ENCODE results near the gene SERPINE2.

The SERPINE2 gene, protein sequence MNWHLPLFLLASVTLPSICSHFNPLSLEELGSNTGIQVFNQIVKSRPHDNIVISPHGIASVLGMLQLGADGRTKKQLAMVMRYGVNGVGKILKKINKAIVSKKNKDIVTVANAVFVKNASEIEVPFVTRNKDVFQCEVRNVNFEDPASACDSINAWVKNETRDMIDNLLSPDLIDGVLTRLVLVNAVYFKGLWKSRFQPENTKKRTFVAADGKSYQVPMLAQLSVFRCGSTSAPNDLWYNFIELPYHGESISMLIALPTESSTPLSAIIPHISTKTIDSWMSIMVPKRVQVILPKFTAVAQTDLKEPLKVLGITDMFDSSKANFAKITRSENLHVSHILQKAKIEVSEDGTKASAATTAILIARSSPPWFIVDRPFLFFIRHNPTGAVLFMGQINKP

DNA sequence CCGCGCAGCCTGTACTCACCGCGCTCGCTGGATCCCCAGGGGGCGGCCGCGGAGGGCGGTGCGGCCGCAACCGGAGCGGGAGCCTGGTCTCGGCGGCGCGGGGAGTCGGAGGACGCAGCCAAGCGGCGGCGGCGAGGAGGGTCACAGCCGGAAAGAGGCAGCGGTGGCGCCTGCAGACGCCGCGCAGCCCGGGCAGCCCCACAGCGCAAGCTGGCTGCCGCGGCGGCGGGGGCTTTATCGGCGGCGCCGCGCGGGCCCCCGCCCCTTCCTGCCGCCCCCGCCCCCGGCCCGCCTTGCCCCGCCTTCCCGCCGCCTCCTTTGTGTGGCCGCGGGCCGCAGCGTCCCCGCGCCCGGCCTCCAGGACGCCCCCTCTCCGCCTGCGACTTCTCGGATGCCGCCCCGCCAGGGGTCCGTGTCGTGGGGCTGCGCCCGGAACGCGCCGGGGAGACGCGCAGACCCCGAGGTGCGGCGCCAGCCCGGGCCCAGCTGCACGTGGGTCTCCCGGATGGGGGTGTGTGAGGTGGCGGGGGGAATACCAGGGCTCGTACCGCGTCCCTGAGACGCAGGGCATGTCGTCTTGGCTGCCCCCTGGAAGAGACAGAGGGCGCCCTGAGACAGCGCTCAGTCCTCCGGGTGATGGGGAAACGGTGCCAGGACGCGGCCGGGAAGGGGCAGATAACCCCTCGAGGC is at the start of gene SERPINE2:
Gene SERPINE2 (minus strand): TSS at position 207 of the 690 bp plus-strand sequence. CDS start 37,386 bp downstream, outside the sequence.
- H3K4me1 Mint-ChIP-seq = peaks cover 39% of the 10 kb centered on the region
- peak within 1 kb of the TSS; percentile 42 to 76 (median 49) for H3K27ac Mint-ChIP-seq
- H3K9me3 Mint-ChIP-seq = peaks cover 2% of the 10 kb centered on the region
- no peaks in the 10 kb centered on the region for H3K36me3 Mint-ChIP-seq (ENCODE audit: low read depth)
- peak within 1 kb of the TSS; percentile 92 to 97 (median 92) for H3K4me3 Mint-ChIP-seq
- TF ChIP-seq, protein P1, sequence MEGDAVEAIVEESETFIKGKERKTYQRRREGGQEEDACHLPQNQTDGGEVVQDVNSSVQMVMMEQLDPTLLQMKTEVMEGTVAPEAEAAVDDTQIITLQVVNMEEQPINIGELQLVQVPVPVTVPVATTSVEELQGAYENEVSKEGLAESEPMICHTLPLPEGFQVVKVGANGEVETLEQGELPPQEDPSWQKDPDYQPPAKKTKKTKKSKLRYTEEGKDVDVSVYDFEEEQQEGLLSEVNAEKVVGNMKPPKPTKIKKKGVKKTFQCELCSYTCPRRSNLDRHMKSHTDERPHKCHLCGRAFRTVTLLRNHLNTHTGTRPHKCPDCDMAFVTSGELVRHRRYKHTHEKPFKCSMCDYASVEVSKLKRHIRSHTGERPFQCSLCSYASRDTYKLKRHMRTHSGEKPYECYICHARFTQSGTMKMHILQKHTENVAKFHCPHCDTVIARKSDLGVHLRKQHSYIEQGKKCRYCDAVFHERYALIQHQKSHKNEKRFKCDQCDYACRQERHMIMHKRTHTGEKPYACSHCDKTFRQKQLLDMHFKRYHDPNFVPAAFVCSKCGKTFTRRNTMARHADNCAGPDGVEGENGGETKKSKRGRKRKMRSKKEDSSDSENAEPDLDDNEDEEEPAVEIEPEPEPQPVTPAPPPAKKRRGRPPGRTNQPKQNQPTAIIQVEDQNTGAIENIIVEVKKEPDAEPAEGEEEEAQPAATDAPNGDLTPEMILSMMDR (IDR thresholded peaks at IDR 0.05; ENCODE audit: unreplicated experiment in 3 of 3) = peak in 1 of 3 experiments; percentile 16
- H3K27me3 Mint-ChIP-seq (ENCODE audit: low read depth) = peaks cover 42% of the 10 kb centered on the region

DNA sequence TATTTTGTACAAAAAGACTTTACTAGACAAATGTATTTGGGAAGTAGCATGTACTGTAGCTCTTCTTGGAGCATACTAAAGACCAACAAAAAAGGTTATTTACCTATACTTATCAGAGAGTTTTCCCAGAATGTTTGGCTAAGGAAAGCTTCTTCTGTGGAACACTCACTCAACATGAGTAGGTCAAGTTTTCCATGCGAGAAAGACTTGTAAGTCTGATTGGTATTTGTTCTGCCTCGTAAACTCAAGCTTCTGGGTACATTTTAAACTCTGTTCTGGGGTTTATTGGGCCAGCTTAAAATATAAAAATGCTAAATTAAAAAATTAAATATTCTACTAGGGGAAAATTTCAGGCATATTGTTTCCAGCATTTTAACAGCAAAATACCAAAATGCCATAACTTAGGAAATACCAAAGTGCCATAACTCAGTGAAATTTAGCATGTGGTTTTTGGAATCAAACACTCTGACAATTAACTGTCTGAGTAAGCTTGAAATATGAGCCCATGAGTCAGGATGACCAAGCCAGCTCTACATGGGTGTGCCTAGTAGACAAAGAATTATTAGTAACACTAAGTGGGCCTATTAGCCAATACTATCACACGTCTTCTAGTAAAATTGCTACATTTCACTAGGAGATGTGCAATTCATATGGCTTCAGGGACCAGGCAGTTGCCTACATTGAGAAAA is 47.3 kb upstream of the SERPINE2 start:
- Mint-ChIP-seq H3K4me1 (no peaks in the 10 kb centered on the region), H3K9me3 (no peaks in the 10 kb centered on the region), H3K27me3 (ENCODE audit: low read depth) (peaks cover 6% of the 10 kb centered on the region), H3K4me3 (no peak overlapping the region), H3K36me3 (ENCODE audit: low read depth) (no peaks in the 10 kb centered on the region), H3K27ac (no peak overlapping the region)
- TF ChIP-seq, protein P1 (IDR thresholded peaks at IDR 0.05; ENCODE audit: unreplicated experiment in 3 of 3) = no peak

DNA sequence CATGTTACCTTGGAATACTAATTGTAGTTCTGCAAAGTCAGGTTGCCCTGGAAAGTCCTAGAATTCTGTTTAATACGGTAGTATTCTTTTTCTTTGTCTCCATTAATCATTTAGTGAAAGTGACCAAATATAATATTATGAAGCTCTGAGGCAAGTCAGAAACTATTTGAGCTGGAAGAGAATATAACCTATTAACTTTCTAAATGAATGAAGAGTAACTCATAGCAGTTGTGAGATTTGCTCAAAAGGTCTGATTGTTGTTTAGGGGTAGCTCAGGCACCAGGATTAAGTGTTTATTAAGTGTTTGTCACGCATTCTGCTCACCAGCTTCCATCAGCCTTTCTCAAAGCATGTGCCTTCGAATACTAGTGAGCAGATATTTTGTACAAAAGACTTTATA is 46.7 kb upstream of the SERPINE2 start:
- Mint-ChIP-seq H3K4me1 (no peaks in the 10 kb centered on the region), H3K4me3 (no peak overlapping the region), H3K27me3 (ENCODE audit: low read depth) (peaks cover 6% of the 10 kb centered on the region), H3K36me3 (ENCODE audit: low read depth) (no peaks in the 10 kb centered on the region), H3K27ac (no peak overlapping the region), H3K9me3 (no peaks in the 10 kb centered on the region)
- TF ChIP-seq, protein P1 (IDR thresholded peaks at IDR 0.05; ENCODE audit: unreplicated experiment in 3 of 3) = no peak

DNA sequence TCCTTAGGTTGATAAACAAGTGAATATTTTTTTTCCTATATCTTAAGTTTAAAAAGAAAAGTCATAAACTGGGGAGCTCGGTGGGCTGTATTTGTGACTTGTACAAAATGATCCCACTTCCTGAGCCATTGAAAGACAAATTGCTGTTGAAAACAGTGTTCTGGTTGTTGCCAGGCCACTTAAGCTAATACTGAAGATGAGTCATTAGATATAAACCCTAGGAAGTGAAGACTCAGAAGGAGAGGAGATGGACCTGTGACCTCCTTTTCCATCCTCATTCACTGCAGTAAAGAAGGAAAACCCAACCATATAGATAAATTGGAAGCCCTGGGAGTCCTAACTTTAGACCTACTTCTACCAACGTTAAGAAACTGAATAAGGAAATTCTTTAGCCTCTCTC is 46.2 kb upstream of the SERPINE2 start:
- peaks cover 6% of the 10 kb centered on the region for H3K27me3 Mint-ChIP-seq (ENCODE audit: low read depth)
- TF ChIP-seq, protein P1 (IDR thresholded peaks at IDR 0.05; ENCODE audit: unreplicated experiment in 3 of 3) = no peak
- H3K4me1 Mint-ChIP-seq = no peaks in the 10 kb centered on the region
- no peak overlapping the region for H3K4me3 Mint-ChIP-seq
- no peaks in the 10 kb centered on the region for H3K36me3 Mint-ChIP-seq (ENCODE audit: low read depth)
- H3K9me3 Mint-ChIP-seq = no peaks in the 10 kb centered on the region
- no peak overlapping the region for H3K27ac Mint-ChIP-seq

DNA sequence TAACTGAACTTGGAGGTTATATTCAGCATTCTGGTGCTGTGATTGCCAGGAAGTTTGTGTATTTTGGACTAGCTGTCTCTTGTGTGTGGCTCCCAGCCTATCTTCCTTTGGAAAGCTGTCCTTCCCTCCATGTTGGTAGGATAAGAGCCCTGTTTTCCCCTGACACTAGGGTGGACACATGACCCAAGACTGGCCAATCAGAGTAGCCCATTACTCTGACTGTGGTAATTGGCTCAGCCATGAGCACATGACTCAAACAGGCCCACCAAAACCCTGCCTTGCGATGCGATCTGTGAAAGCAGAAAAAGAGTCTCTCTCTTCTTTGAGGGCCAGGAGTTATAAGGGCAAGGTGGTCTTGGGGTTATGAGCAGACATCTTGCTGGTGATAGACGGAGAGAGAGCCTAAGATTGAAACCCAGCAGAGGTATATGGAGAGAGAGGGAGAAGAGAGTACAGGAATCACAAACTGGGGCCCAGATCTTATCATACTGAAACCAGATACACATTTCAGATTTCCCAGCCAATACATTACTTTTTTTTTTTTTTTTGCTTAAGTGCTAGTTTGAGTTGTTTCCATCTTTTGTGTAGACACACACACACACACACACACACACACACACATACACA is 45.3 kb upstream of the SERPINE2 start:
- TF ChIP-seq, protein P1 (IDR thresholded peaks at IDR 0.05; ENCODE audit: unreplicated experiment in 3 of 3) = no peak
- Mint-ChIP-seq H3K36me3 (ENCODE audit: low read depth) (no peaks in the 10 kb centered on the region), H3K4me3 (no peak overlapping the region), H3K27ac (peak overlapping the region in 1 of 3 experiments; percentile 36), H3K4me1 (no peaks in the 10 kb centered on the region), H3K9me3 (no peaks in the 10 kb centered on the region), H3K27me3 (ENCODE audit: low read depth) (peaks cover 6% of the 10 kb centered on the region)

All from nephron (organoid).